MG63 (cell line): Measurements from ENCODE around the gene OAF. TPM values are rescaled to one million over a fixed set of nuclear protein-coding genes. Genes with fewer than 3 reads are reported as not detected.
"Not testable (repeated sequence)": the region's sequence is repeated elsewhere in the genome, so short reads cannot be mapped to it uniquely, and the experiment has no call there.

Experiments used
- DNase-seq: peaks from one replicate; pipeline ENCODE4 v3.0.0-alpha.2; 2020
- H3K27me3 ChIP-seq: fragments of 250-450 bp; sonication (Bioruptor Pico); 2 replicates; pipeline ENCODE4 v1.5.1; 2020; ENCODE audit warnings: mild to moderate bottlenecking, moderate library complexity
- H3K36me3 ChIP-seq: fragments of 250-450 bp; sonication (Bioruptor Pico); 2 replicates; pipeline ENCODE4 v1.5.1; 2020; ENCODE audit warnings: mild to moderate bottlenecking, moderate library complexity
- H3K4me3 ChIP-seq: fragments of 250-450 bp; sonication (Bioruptor Pico); 2 replicates; pipeline ENCODE4 v1.5.1; 2020; ENCODE audit warnings: mild to moderate bottlenecking, moderate library complexity
- H3K9me3 ChIP-seq: fragments of 250-450 bp; sonication (Bioruptor Pico); 2 replicates; pipeline ENCODE4 v1.5.1; 2020; ENCODE audit warnings: mild to moderate bottlenecking, moderate library complexity
- total RNA-seq: library from RNA; depleted of rRNA; stranded (reverse); fragments of >200 nt; shearing (Covaris generic); gene quantifications from 2 replicates; pipeline ENCODE4 v1.2.3, GENCODE V29; 2014; ENCODE audit warnings: low replicate concordance; rRNA removed

OAF gene
- total RNA-seq, 1 experiment from 2014 or later = 35.9 TPM

DNA sequence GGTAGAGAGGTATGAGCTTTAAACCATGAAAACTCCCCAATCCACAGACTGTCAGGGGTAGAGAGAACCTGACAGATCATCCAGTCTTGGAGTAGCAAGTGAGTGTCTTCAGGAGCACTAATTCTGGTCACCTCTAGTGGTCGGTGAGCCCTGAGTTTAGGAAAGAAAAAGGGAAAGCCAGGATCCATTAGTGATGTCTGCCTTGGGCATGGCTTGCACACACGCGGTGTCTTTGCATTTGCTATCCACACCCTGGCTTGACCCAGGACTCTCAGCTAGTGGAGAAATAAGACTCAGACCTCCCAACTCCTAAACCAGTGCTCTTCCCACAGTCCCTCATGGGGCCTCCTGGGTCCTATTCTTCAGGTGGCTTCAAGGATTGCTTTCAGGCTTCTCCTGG, 48.4 kb downstream of the OAF start:
- H3K9me3 ChIP-seq = no peaks in the 10 kb centered on the region
- peaks cover 7% of the 10 kb centered on the region for H3K27me3 ChIP-seq
- no peak for DNase-seq
- no peaks in the 10 kb centered on the region for H3K36me3 ChIP-seq
- H3K4me3 ChIP-seq = no peak overlapping the region

DNA sequence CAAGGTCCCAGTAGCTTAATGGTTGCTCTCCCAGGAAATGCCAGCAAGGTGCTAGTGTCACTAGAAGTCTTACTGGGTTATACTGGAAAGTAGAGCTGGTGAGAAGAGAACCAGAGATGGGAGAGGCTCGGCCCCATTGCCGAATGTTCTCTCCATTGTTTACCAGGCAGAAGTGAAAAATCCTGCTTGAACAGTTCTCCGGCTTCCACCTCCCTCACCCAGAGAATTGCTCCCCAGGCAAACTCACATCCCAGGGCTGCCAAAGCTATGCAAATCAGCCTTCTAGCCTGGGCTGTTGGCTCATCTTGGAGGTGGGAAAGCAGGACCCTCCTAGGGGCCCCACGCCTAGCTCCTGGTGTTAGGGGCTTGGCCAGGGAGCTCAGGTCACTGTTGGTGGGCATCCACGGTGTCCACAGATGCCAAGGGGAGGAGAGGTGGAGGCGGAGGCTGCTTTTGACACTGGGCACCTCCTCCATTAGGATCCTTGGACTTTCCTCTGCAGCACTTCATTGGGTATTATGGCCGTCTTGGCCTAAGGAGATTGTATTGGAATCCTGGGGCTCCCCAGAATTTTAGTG, 49.2 kb downstream of the OAF start:
- Histone ChIP-seq H3K9me3 (no peaks in the 10 kb centered on the region), H3K4me3 (no peak overlapping the region), H3K36me3 (no peaks in the 10 kb centered on the region), H3K27me3 (peaks cover 7% of the 10 kb centered on the region)
- DNase-seq = no peak

DNA sequence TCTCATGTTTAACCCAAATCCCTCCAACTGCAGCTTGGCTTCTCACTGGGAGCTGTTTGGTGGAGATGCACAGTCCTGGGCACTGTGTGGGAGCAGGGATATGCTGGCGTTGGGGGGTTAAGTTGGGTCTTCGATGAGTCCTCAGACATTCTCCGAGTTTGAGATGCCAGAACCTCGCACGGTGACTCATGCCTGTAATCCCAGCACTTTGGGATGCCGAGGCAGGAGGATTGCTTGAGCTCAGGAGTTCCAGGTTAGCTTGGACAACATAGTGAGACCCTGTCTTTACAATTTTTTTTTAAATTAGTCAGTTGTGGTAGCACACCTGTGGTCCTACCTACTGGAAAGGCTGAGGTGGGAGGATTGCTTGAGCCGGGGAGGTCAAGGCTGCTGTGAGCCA, 49.8 kb downstream of the OAF start:
- Histone ChIP-seq H3K9me3 (no peaks in the 10 kb centered on the region), H3K36me3 (no peaks in the 10 kb centered on the region), H3K27me3 (peaks cover 7% of the 10 kb centered on the region), H3K4me3 (no peak overlapping the region)
- DNase-seq = peak; percentile 14

DNA sequence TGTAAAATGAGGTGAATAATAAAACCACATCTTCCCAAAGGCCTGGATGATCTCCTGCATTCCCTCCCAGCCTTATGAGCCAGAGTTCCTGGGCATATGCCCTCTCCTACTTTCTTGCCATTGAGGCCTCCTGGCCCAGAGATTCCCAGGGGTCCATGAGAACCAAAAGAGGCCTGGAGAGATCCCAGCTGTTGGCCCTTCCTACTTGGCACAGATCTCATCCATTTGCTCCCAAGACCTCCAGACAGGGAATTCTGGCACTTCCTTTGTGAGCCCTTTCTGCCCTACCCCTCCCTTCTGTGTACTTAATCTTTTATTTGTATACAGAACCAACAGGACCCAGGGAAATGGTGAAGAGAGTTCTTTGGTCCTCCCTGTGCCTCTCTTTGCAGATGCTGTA, 50.5 kb downstream of the OAF start:
- Histone ChIP-seq H3K4me3 (no peak overlapping the region), H3K9me3 (no peaks in the 10 kb centered on the region), H3K27me3 (peaks cover 4% of the 10 kb centered on the region), H3K36me3 (no peaks in the 10 kb centered on the region)
- DNase-seq = no peak

DNA sequence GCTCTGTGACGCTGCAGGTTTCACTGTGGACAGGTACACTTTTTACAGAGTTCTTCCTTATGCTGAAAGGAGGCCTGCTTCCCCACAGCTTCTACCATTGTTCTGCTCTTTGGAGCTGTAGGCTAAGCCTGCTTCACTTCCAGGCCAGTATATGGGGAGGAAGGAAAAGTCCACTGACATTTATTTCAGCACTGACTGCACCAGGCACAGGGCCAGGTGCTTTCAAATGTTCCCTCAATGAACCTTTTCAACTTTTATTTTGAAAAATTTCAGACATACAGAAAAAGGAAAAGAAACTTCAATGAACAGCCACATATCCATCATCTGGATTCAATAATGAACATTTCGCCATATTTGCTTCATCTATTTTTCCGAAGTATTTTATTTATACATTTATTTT, 51.1 kb downstream of the OAF start:
- no peaks in the 10 kb centered on the region for H3K36me3 ChIP-seq
- no peak for DNase-seq
- no peaks in the 10 kb centered on the region for H3K27me3 ChIP-seq
- H3K9me3 ChIP-seq = no peaks in the 10 kb centered on the region
- H3K4me3 ChIP-seq = no peak overlapping the region

DNA sequence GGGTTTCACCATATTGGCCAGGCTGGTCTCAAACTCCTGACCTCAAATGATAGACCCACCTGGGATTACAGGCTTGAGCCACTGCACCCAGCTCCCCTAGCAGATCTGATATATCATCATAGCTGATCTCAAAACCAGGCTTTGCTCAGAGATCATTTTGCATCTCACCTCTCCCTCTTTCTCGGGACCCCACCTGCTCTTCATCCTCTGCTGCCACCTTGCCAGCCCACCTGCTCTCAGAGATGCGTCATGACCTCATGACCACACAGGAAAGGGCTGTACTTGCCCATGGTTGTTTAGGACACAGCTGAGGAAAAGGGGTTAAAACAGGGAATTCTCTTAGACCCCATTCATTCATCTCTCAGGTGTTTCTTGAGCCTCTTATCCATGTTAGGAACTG, 56.5 kb downstream of the OAF start:
- no peak for DNase-seq
- Histone ChIP-seq H3K36me3 (no peaks in the 10 kb centered on the region), H3K4me3 (no peak overlapping the region), H3K9me3 (no peaks in the 10 kb centered on the region), H3K27me3 (peaks cover 18% of the 10 kb centered on the region; the same call in 1 of the 2 replicates)

DNA sequence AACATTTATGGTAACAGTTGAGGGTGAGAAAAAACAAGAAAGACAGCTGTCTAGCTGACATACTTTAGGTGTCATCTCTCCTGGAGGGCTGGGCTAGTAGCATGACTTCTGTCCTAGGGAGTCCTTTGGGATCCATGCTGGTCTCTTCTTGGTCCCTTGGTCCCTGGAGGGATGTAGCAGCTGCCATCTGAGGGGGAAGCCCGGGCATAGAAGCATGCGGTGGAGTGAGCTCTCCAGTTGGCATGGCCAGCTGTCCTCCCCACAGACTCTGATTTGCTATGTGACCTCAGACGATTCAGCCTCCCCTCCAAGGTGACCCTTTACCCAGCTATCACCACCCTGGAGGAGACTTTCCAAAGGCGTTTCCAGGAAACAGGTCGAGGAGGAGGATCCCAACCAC, 57.9 kb downstream of the OAF start:
- H3K36me3 ChIP-seq = no peaks in the 10 kb centered on the region
- no peak overlapping the region for H3K4me3 ChIP-seq
- no peaks in the 10 kb centered on the region for H3K9me3 ChIP-seq
- H3K27me3 ChIP-seq = peaks cover 18% of the 10 kb centered on the region; the same call in 1 of the 2 replicates
- DNase-seq = no peak

DNA sequence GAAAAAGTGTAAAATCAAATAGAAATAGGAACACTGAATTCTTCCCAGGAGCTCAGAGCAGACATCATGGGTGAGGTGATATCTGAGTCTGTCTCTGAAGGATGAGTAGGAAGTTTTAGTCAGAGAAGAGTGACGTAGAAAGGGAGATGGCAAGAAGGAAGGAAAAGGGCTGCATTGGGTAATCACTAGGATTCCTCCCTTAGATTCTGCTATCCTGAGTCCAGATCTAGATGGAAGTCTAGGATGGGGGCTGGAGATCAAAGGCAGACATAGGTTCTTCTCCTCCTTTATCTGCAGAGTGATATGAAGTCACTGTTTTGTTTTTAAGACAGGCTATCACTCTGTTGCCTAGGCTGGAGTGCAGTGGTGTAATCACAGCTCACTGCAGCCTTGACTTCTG, 59.6 kb downstream of the OAF start:
- DNase-seq = no peak
- no peak overlapping the region for H3K4me3 ChIP-seq
- H3K36me3 ChIP-seq = no peaks in the 10 kb centered on the region
- H3K27me3 ChIP-seq = peaks cover 18% of the 10 kb centered on the region; the same call in 1 of the 2 replicates
- H3K9me3 ChIP-seq = no peaks in the 10 kb centered on the region

DNA sequence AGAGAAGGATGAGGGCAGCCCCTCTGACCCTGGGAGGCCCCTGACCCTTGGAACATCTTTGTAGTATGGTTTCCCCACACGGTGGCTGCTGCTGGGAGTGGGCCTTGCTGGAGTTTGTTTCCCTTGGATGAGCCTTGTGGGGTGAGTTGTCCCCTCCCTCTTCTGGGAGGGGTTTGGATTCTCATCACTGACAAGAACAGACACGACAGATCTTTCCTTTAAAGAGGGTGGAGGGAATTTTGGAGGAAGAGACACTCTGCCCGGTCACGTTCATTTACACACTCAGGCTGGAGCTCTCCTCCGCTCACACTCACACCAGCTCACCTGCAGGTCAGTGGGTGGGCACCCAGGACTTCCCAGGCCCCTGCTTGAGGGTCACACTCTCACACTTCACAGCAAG, 60.8 kb downstream of the OAF start:
- no peak overlapping the region for H3K4me3 ChIP-seq
- no peaks in the 10 kb centered on the region for H3K9me3 ChIP-seq
- DNase-seq = no peak
- H3K36me3 ChIP-seq = no peaks in the 10 kb centered on the region
- peaks cover 18% of the 10 kb centered on the region; the same call in 1 of the 2 replicates for H3K27me3 ChIP-seq

DNA sequence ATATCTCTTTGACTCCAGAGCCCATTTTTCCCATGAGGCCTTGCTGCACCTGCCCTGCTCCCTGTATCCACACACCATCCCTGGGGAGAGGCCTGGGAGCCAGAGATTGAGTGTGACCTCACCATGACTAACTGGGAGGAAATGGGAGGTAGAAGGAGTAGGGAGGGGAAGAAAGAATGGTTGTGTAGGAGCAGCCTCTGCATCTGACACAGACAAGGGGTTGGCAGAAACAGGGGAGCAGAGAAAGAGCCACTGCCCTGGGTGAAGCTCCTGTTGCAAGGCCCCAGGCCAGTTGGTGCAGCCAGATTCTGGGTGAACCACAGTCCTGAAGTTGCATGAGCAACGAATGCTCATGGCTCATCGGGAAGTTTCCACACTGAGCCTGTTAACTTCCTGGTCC, 61.5 kb downstream of the OAF start:
- Histone ChIP-seq H3K36me3 (no peaks in the 10 kb centered on the region), H3K9me3 (no peaks in the 10 kb centered on the region), H3K4me3 (no peak overlapping the region), H3K27me3 (peaks cover 16% of the 10 kb centered on the region; the same call in 1 of the 2 replicates)
- DNase-seq = peak; percentile 74

DNA sequence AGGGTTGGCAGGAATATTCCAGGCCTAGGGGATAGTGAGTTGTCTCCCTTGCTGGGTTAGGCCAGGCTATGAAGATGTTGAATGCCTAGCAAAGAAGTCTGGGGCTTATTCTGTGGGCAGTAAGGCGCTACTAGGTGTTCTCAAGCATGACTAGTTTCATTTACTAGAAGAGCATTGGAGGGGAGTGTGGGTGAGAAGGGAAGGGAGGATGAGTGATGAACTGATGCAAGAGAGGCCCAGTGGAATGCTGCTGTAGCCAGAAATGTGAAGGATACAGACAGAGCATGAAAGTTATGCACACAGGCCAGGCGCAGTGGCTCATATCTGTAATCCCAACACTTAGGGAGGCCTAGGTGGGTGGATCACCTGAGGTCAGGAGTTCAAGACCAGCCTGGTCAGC, 62.6 kb downstream of the OAF start:
- Histone ChIP-seq H3K9me3 (no peaks in the 10 kb centered on the region), H3K27me3 (peaks cover 10% of the 10 kb centered on the region; the same call in 1 of the 2 replicates), H3K4me3 (no peak overlapping the region), H3K36me3 (no peaks in the 10 kb centered on the region)
- no peak for DNase-seq

DNA sequence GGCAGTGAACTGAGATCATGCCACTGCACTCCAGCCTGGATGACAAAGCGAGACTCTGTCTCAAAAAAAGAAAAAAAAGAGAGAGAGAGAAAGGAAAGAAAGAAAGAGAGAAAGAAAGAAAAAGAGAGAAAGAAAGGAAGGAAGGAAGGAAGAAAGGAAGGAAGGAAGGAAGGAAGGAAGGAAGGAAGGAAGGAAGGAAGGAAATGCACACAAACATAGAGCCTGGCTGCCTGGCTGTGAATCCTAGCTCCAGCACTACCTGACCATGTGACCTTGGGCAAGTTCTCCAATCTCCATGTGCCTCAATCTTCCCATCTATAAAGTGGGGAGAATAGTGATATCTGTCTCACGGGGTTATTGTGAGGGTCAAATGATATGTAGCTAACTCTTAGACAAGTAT, 63.1 kb downstream of the OAF start:
- not testable (repeated sequence) for H3K4me3 ChIP-seq, H3K9me3 ChIP-seq, H3K27me3 ChIP-seq, DNase-seq, H3K36me3 ChIP-seq

DNA sequence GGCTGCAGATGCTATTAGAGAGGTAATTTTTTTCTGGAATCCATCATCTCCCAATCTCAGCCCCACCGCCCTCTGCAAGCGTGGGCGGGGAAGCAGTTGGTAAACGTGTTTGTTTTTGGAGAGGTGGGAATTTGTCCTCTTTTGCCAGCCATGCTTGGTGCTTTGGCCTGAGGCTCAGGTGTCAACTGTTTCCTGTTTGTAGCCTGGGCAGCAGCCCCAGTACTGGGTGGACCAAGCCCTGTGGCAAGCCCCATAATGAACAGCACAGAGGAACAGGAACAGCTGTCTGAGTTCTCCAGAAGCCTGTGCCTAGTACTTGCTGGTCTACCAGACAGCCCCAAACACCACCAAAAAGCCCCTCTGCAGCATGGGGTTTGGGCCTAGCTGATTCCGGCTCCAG, 68.7 kb downstream of the OAF start:
- Histone ChIP-seq H3K27me3 (no peaks in the 10 kb centered on the region), H3K4me3 (no peak overlapping the region), H3K36me3 (no peaks in the 10 kb centered on the region), H3K9me3 (no peaks in the 10 kb centered on the region)
- no peak for DNase-seq

Other genes starting within 250 kb of the OAF start
- gene TRIM29, start 72.9 kb upstream of the OAF start, total RNA-seq = not detected in 2 replicates
- not detected in 2 replicates for gene POU2F3, start 29.1 kb downstream of the OAF start, total RNA-seq
- 7.3 and 8.1 TPM in 2 replicates for gene TLCD5, start 114.3 kb downstream of the OAF start, total RNA-seq
- gene ARHGEF12, start 125.4 kb downstream of the OAF start, total RNA-seq = 28.1 and 32.5 TPM in 2 replicates